GM12878 (cell line): ENCODE measurements around the gene MAST3.

Experiments used
- CTCF ChIP-seq, 3 experiments: IDR thresholded peaks in 2 of 3; conservative IDR thresholded peaks in 1 of 3; 2 replicates each; pipeline ENCODE4 v1.5.1; 2011; ENCODE audit warnings: low read depth in 3 of 3, low read length in 3 of 3, mild to moderate bottlenecking in 3 of 3, control low read depth in 2 of 3, moderate library complexity in 2 of 3, inconsistent platforms in 1 of 3, mixed read lengths in 1 of 3; ENCODE audit not compliant: control insufficient read depth in 2 of 3, insufficient read depth in 1 of 3; ENCODE audit errors: extremely low read depth in 1 of 3
- EZH2 ChIP-seq: IDR thresholded peaks from 2 replicates; pipeline ENCODE4 v1.6.1; 2012; ENCODE audit warnings: low read depth, mild to moderate bottlenecking, control low read depth, inconsistent platforms, low read length, borderline replicate concordance; ENCODE audit not compliant: control insufficient read depth
- HDAC2 ChIP-seq: fragments of 200-600 bp; sonication (generic); IDR thresholded peaks from 2 replicates; pipeline ENCODE4 v1.6.1; 2017
- POLR2A ChIP-seq: IDR thresholded peaks from 2 replicates; pipeline ENCODE4 v1.6.1; 2011; ENCODE audit warnings: low read depth, mild to moderate bottlenecking, low read length
- POLR2AphosphoS5 ChIP-seq: IDR thresholded peaks from 2 replicates; pipeline ENCODE4 v1.6.1; 2011; ENCODE audit warnings: mild to moderate bottlenecking, low read length, inconsistent platforms
- USF1 ChIP-seq: IDR thresholded peaks from 2 replicates; pipeline ENCODE4 v1.6.1; 2011; ENCODE audit warnings: borderline replicate concordance, low read depth, mild to moderate bottlenecking, moderate library complexity, mixed read lengths, low read length; ENCODE audit not compliant: insufficient read depth; ENCODE audit errors: extremely low read length

- no peak for TF ChIP-seq CTCF (IDR thresholded peaks at IDR 0.05 in 2 of 3, conservative IDR thresholded peaks at IDR 0.05 in 1 of 3; ENCODE audit: control insufficient read depth in 2 of 3, extremely low read depth in 1 of 3, insufficient read depth in 1 of 3, low read depth in 3 of 3, low read length in 3 of 3)
- no peak for TF ChIP-seq EZH2
- no peak for TF ChIP-seq HDAC2
- no peak for TF ChIP-seq POLR2AphosphoS5
- no peak for TF ChIP-seq POLR2A
- TF ChIP-seq USF1 = no peak
Observed at GRCh38 chr19:18090545-18091216, 6.9 kb upstream of the MAST3 start.
